ENCODE measurements around the gene DFFB. TPM values are rescaled to one million over a fixed set of nuclear protein-coding genes. Genes with fewer than 3 reads are reported as not detected.

The DFFB gene
- total RNA-seq, 6 experiments from 2014 or later = 2.0 to 3.5 (median 2.9) TPM

DNA sequence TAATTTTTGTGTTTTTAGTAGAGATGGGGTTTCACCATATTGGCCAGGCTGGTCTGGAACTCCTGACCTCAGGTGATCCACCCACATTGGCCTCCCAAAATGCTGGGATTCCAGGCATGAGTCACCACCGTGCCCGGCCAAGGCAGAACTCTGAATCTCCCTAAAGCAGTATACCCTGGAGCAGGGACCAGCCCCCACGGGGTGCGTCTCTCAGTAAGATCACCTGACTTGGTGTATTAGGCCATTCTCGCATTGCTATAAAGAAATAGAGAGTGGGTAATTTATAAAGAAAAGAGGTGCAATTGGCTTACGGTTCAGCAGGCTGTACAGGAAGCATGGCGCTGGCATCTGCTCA is 14.2 kb downstream of the DFFB start:
- DNase-seq = no peak
- intact Hi-C loops (cut with DNase I) = no loop called here
- H3K4me1 ChIP-seq = no peaks in the 10 kb centered on the region
- H3K27ac ChIP-seq = no peak overlapping the region
- H3K27me3 ChIP-seq = no peaks in the 10 kb centered on the region
- TF ChIP-seq POLR2A (IDR thresholded peaks at IDR 0.05) = no peak
- TF ChIP-seq, protein P1, sequence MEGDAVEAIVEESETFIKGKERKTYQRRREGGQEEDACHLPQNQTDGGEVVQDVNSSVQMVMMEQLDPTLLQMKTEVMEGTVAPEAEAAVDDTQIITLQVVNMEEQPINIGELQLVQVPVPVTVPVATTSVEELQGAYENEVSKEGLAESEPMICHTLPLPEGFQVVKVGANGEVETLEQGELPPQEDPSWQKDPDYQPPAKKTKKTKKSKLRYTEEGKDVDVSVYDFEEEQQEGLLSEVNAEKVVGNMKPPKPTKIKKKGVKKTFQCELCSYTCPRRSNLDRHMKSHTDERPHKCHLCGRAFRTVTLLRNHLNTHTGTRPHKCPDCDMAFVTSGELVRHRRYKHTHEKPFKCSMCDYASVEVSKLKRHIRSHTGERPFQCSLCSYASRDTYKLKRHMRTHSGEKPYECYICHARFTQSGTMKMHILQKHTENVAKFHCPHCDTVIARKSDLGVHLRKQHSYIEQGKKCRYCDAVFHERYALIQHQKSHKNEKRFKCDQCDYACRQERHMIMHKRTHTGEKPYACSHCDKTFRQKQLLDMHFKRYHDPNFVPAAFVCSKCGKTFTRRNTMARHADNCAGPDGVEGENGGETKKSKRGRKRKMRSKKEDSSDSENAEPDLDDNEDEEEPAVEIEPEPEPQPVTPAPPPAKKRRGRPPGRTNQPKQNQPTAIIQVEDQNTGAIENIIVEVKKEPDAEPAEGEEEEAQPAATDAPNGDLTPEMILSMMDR (IDR thresholded peaks at IDR 0.05) = no peak
- 92% methylated on average over 3 of the region's 7 CpGs for WGBS (ENCODE audit: insufficient coverage, low coverage, low lambda C conversion rate, missing lambda C conversion rate)
- peaks cover 0 to 18% (median 2%) of the 10 kb centered on the region in 4 donors for H3K36me3 ChIP-seq
- ATAC-seq = no peak
- H3K4me3 ChIP-seq = no peak overlapping the region
- no peaks in the 10 kb centered on the region for H3K9me3 ChIP-seq

DNA sequence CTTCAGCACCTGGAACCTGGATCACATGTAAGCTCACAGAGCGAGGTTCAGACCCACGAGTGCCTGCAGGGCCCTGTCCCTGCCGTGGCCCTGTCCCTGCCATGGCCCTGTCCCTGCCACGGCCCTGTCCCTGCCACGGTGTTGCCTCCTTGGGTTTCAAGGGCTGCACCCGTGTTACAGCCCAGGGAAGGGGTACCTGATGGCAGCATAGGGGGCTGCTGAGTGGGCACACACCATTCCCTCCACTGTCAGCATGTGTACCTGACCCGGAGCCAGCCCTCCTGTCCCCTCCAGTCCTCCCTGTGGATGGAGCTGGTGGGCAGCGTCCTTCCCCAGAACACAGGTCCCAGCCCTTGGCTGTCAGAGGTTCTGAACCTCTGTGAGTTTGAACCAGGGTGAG is 15.3 kb downstream of the DFFB start:
- Histone ChIP-seq H3K27me3 (no peaks in the 10 kb centered on the region), H3K4me3 (no peak overlapping the region), H3K27ac (no peak overlapping the region), H3K9me3 (no peaks in the 10 kb centered on the region), H3K4me1 (no peaks in the 10 kb centered on the region), H3K36me3 (peaks cover 0 to 18% (median 2%) of the 10 kb centered on the region in 4 donors)
- WGBS (ENCODE audit: insufficient coverage, low coverage, low lambda C conversion rate, missing lambda C conversion rate) = no CpG with 5 or more reads among the region's 8 CpGs
- ATAC-seq (no peak), DNase-seq (no peak)
- intact Hi-C loops (cut with DNase I) = no loop called here
- no peak for TF ChIP-seq POLR2A (IDR thresholded peaks at IDR 0.05)
- TF ChIP-seq, protein P1 (IDR thresholded peaks at IDR 0.05) = no peak

DNA sequence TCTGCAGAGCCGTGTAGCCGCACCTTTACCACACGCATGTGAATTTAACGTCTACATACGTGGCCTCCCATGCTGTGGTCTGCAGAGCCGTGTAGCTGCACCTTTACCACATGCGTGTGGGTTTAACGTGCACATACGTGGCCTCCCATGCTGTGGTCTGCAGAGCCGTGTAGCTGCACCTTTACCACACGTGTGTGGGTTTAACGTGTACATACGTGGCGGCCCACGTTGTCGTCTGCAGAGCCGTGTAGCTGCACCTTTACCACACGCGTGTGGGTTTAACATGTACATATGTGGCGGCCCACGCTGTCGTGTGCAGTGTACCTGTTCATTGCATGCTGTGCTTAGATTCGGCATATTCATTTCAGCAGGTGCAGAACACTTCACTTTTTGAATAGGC is 17.5 kb downstream of the DFFB start:
- H3K27me3 ChIP-seq = no peaks in the 10 kb centered on the region

DNA sequence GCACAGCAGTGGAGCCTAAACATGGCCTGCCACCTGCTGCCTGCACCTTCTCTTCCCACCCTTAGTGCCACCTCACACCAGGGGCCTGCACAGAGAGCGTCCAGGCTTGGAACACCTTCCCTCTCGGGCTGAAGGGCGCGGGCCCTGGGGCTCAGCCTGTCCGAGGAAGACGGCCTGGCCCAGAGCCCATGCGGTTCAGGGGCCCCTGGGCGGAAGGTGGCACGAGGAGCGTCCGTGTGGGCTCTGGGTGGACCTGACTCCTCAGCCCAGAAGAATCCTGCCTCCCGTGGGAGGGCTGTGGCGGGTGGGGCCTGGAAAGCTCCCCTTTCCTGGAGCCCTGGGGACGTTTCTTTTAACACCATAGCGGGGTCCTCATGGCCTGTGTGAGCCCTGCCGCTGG is 19.4 kb downstream of the DFFB start:
- no peak for ATAC-seq
- H3K4me1 ChIP-seq = no peaks in the 10 kb centered on the region
- TF ChIP-seq, protein P1 (IDR thresholded peaks at IDR 0.05) = no peak
- TF ChIP-seq POLR2A (IDR thresholded peaks at IDR 0.05) = no peak
- no peaks in the 10 kb centered on the region for H3K27me3 ChIP-seq
- no CpG with 5 or more reads among the region's 16 CpGs for WGBS (ENCODE audit: insufficient coverage, low coverage, low lambda C conversion rate, missing lambda C conversion rate)
- H3K27ac ChIP-seq = no peak overlapping the region
- no peaks in the 10 kb centered on the region for H3K9me3 ChIP-seq
- intact Hi-C loops (cut with DNase I) = no loop called here
- H3K36me3 ChIP-seq = peaks cover 0 to 11% (median 2%) of the 10 kb centered on the region in 4 donors
- no peak overlapping the region for H3K4me3 ChIP-seq
- no peak for DNase-seq

More for the DNA sequence above, 17.5 kb downstream of the DFFB start:
- ATAC-seq (no peak), DNase-seq (no peak)
- Histone ChIP-seq H3K4me1 (no peaks in the 10 kb centered on the region), H3K9me3 (no peaks in the 10 kb centered on the region), H3K4me3 (no peak overlapping the region), H3K36me3 (peaks cover 0 to 15% (median 2%) of the 10 kb centered on the region in 4 donors), H3K27ac (no peak overlapping the region)
- intact Hi-C loops (cut with DNase I) = no loop called here
- WGBS (ENCODE audit: insufficient coverage, low coverage, low lambda C conversion rate, missing lambda C conversion rate) = 94% methylated on average over 16 of the region's 23 CpGs
- no peak for TF ChIP-seq POLR2A (IDR thresholded peaks at IDR 0.05)
- TF ChIP-seq, protein P1 (IDR thresholded peaks at IDR 0.05) = no peak

DNA sequence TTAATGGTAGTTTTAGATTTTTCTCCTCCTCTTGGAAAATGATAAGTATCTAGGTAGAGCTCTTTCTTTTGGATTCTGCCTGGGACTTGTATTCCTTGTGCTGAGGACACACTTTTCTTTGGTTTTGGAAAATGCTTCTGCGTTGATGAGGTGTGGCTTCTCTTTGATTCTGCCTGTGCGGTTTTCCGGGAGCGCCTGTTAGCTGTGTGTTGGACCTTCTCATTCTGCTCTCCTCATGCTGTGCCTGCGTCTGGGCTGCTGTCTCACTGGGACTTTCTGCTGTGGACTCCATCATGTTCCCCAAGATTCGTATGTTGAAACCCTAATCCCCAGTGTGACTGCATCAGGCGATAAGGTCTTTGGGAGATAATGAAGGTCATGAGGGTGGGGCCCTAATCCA is 21.8 kb downstream of the DFFB start:
- no peak for ATAC-seq
- TF ChIP-seq, protein P1 (IDR thresholded peaks at IDR 0.05) = no peak
- TF ChIP-seq POLR2A (IDR thresholded peaks at IDR 0.05) = no peak
- Histone ChIP-seq H3K4me3 (no peak overlapping the region), H3K27me3 (no peaks in the 10 kb centered on the region), H3K36me3 (peaks cover 0 to 5% (median 0%) of the 10 kb centered on the region in 4 donors), H3K27ac (peak overlapping the region in 1 of 3 donors; percentile 12), H3K4me1 (no peaks in the 10 kb centered on the region), H3K9me3 (no peaks in the 10 kb centered on the region)
- WGBS (ENCODE audit: insufficient coverage, low coverage, low lambda C conversion rate, missing lambda C conversion rate) = 97% methylated on average over 6 of the region's 7 CpGs
- DNase-seq = peak in 1 of 3 donors; percentile 7
- intact Hi-C loops (cut with DNase I) = no loop called here
